ENCODE data around the gene ERBB4. TPM values are rescaled to one million over a fixed set of nuclear protein-coding genes. Genes with fewer than 3 reads are reported as not detected.

Gene ERBB4
- total RNA-seq, 1 donor from 2014 or later, result 1.8 TPM

DNA sequence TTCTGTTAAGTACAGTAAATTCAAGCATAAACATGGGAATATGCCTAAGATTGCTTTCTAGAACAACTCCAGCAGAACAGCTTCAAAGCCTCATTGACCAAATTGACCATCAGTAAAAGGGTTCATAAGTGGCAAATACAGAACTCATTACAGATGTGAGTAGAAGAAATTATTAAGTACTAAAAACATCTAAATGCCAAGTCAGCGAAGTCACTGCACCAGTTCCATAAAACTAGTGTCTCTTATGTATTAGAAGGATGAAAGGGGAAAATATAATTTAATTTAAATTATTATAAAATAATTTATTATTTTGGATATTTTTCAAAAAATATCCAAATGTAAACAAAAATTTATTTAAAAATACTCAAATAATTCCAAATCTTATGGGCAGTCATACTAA, 553.2 kb downstream of the ERBB4 start:
- no peaks in the 10 kb centered on the region for H3K27me3 Mint-ChIP-seq (ENCODE audit: unreplicated experiment)
- TF ChIP-seq, protein P1, sequence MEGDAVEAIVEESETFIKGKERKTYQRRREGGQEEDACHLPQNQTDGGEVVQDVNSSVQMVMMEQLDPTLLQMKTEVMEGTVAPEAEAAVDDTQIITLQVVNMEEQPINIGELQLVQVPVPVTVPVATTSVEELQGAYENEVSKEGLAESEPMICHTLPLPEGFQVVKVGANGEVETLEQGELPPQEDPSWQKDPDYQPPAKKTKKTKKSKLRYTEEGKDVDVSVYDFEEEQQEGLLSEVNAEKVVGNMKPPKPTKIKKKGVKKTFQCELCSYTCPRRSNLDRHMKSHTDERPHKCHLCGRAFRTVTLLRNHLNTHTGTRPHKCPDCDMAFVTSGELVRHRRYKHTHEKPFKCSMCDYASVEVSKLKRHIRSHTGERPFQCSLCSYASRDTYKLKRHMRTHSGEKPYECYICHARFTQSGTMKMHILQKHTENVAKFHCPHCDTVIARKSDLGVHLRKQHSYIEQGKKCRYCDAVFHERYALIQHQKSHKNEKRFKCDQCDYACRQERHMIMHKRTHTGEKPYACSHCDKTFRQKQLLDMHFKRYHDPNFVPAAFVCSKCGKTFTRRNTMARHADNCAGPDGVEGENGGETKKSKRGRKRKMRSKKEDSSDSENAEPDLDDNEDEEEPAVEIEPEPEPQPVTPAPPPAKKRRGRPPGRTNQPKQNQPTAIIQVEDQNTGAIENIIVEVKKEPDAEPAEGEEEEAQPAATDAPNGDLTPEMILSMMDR (IDR thresholded peaks at IDR 0.05; ENCODE audit: partially characterized antibody, unreplicated experiment), result no peak
- no peaks in the 10 kb centered on the region for H3K4me1 Mint-ChIP-seq (ENCODE audit: low read depth, unreplicated experiment)
- no peaks in the 10 kb centered on the region for H3K9me3 Mint-ChIP-seq (ENCODE audit: unreplicated experiment)
- no peak overlapping the region for H3K27ac Mint-ChIP-seq (ENCODE audit: unreplicated experiment)
- no peak overlapping the region for H3K4me3 Mint-ChIP-seq (ENCODE audit: unreplicated experiment)
- H3K36me3 Mint-ChIP-seq (ENCODE audit: unreplicated experiment), result no peaks in the 10 kb centered on the region
- DNase-seq, result no peak

GRCh38 chr2:211982162-211982561, 556.4 kb downstream of the ERBB4 start:
- no peak for DNase-seq
- H3K27ac Mint-ChIP-seq (ENCODE audit: unreplicated experiment), result no peak overlapping the region
- H3K9me3 Mint-ChIP-seq (ENCODE audit: unreplicated experiment), result no peaks in the 10 kb centered on the region
- no peaks in the 10 kb centered on the region for H3K36me3 Mint-ChIP-seq (ENCODE audit: unreplicated experiment)
- H3K27me3 Mint-ChIP-seq (ENCODE audit: unreplicated experiment), result no peaks in the 10 kb centered on the region
- no peaks in the 10 kb centered on the region for H3K4me1 Mint-ChIP-seq (ENCODE audit: low read depth, unreplicated experiment)
- TF ChIP-seq, protein P1 (IDR thresholded peaks at IDR 0.05; ENCODE audit: partially characterized antibody, unreplicated experiment), result no peak
- H3K4me3 Mint-ChIP-seq (ENCODE audit: unreplicated experiment), result no peak overlapping the region

GRCh38 chr2:211981451-211981850, 557.2 kb downstream of the ERBB4 start:
- H3K36me3 Mint-ChIP-seq (ENCODE audit: unreplicated experiment), result no peaks in the 10 kb centered on the region
- no peak overlapping the region for H3K4me3 Mint-ChIP-seq (ENCODE audit: unreplicated experiment)
- H3K27ac Mint-ChIP-seq (ENCODE audit: unreplicated experiment), result no peak overlapping the region
- TF ChIP-seq, protein P1 (IDR thresholded peaks at IDR 0.05; ENCODE audit: partially characterized antibody, unreplicated experiment), result no peak
- no peaks in the 10 kb centered on the region for H3K27me3 Mint-ChIP-seq (ENCODE audit: unreplicated experiment)
- DNase-seq, result no peak
- no peaks in the 10 kb centered on the region for H3K9me3 Mint-ChIP-seq (ENCODE audit: unreplicated experiment)
- H3K4me1 Mint-ChIP-seq (ENCODE audit: low read depth, unreplicated experiment), result no peaks in the 10 kb centered on the region

DNA sequence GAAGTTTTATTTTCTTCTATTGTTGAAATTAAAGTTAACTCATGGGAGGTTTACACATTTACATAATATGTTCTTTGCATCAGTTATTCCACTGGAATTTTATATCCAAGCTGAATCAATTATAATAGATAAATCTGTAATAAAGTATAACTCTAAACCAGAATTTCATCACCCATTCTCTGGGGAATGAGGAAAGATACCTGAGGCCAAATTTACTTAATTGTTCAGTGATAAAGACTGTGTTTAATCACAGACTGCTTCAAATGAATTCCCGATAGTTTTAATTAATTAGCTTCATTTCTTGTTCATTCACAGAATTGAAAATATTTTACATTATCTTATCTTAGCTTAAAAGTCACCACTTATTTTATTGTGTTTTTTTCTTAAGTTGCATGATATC, 562.5 kb downstream of the ERBB4 start:
- Mint-ChIP-seq H3K27me3 (ENCODE audit: unreplicated experiment) (peaks cover 1% of the 10 kb centered on the region), H3K4me3 (ENCODE audit: unreplicated experiment) (no peak overlapping the region), H3K36me3 (ENCODE audit: unreplicated experiment) (no peaks in the 10 kb centered on the region), H3K4me1 (ENCODE audit: low read depth, unreplicated experiment) (no peaks in the 10 kb centered on the region), H3K9me3 (ENCODE audit: unreplicated experiment) (no peaks in the 10 kb centered on the region), H3K27ac (ENCODE audit: unreplicated experiment) (no peak overlapping the region)
- TF ChIP-seq, protein P1 (IDR thresholded peaks at IDR 0.05; ENCODE audit: partially characterized antibody, unreplicated experiment), result no peak
- DNase-seq, result no peak

DNA sequence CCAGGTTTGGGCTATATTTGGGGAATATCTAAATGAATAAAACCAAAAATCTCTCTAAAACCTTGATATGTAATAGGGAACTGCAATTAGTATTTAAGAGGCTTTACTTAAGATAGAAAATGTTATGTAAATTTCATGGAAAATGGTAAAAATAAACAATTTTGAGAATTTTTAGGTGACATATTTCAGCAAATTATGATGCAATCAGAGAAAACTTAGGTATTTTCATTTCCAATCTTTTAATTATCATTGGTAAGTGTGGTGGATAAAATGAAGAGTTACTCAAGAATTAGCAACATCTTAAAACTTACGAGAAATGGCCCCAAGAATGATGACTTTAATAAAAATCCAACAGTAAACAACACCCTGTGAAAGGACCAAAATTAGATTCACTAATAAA, 571.4 kb downstream of the ERBB4 start:
- DNase-seq, result no peak
- no peaks in the 10 kb centered on the region for H3K4me1 Mint-ChIP-seq (ENCODE audit: low read depth, unreplicated experiment)
- TF ChIP-seq, protein P1 (IDR thresholded peaks at IDR 0.05; ENCODE audit: partially characterized antibody, unreplicated experiment), result no peak
- no peaks in the 10 kb centered on the region for H3K36me3 Mint-ChIP-seq (ENCODE audit: unreplicated experiment)
- H3K9me3 Mint-ChIP-seq (ENCODE audit: unreplicated experiment), result no peaks in the 10 kb centered on the region
- no peak overlapping the region for H3K4me3 Mint-ChIP-seq (ENCODE audit: unreplicated experiment)
- no peak overlapping the region for H3K27ac Mint-ChIP-seq (ENCODE audit: unreplicated experiment)
- no peaks in the 10 kb centered on the region for H3K27me3 Mint-ChIP-seq (ENCODE audit: unreplicated experiment)
